ENCODE measurements around the gene DDR2. TPM values are rescaled to one million over a fixed set of nuclear protein-coding genes. Genes with fewer than 3 reads are reported as not detected.
"Not testable (repeated sequence)": the region's sequence is repeated elsewhere in the genome, so short reads cannot be mapped to it uniquely, and the experiment has no call there.

DDR2 gene
- total and polyA plus RNA-seq, 12 donors: 15.1 to 349 (median 233) TPM

- TF ChIP-seq POLR2A (IDR thresholded peaks at IDR 0.05): no peak
- no peak for TF ChIP-seq CTCF (IDR thresholded peaks at IDR 0.05)
- WGBS, 4 donors: 47 to 69% (median 66%) methylated on average over 2 of the region's 2 CpGs
- no peaks in the 10 kb centered on the region for H3K9me3 ChIP-seq (replicated peaks in 1 of 3)
- H3K36me3 ChIP-seq (replicated peaks in 1 of 2): no peaks in the 10 kb centered on the region
- no peak overlapping the region for H3K4me3 ChIP-seq
- H3K4me1 ChIP-seq (replicated peaks in 1 of 2): peaks cover 0 to 3% of the 10 kb centered on the region in 2 donors
- H3K27ac ChIP-seq: no peak overlapping the region
- no peak for DNase-seq
- H3K27me3 ChIP-seq: no peaks in the 10 kb centered on the region
- intact Hi-C loops (cut with DNase I): no loop called here
These were observed 109.3 kb downstream of the DDR2 start for GRCh38 chr1:162741574-162741973.

GRCh38 chr1:162746264-162746942 lies 114.1 kb downstream of the DDR2 start:
- DNase-seq; H3K27me3 ChIP-seq; intact Hi-C loops (cut with DNase I); H3K9me3 ChIP-seq (replicated peaks in 1 of 3); H3K27ac ChIP-seq; H3K4me3 ChIP-seq; H3K4me1 ChIP-seq (replicated peaks in 1 of 2); H3K36me3 ChIP-seq (replicated peaks in 1 of 2): not testable (repeated sequence)
- WGBS, 4 donors: 95 to 97% (median 96%) methylated on average over 10 to 14 of the region's 14 CpGs

- Histone ChIP-seq H3K36me3 (replicated peaks in 1 of 2) (peaks cover 0 to 28% of the 10 kb centered on the region in 2 donors), H3K27ac (no peak overlapping the region), H3K4me3 (no peak overlapping the region), H3K4me1 (replicated peaks in 1 of 2) (peaks cover 7 to 11% of the 10 kb centered on the region in 2 donors), H3K27me3 (no peaks in the 10 kb centered on the region), H3K9me3 (replicated peaks in 1 of 3) (no peaks in the 10 kb centered on the region)
- WGBS, 4 donors: 96 to 100% (median 100%) methylated on average over 1 of the region's 1 CpG
- intact Hi-C loops (cut with DNase I): no loop called here
- no peak for DNase-seq
- TF ChIP-seq CTCF (IDR thresholded peaks at IDR 0.05) (no peak), POLR2A (IDR thresholded peaks at IDR 0.05) (no peak)
These were observed 120.9 kb downstream of the DDR2 start for GRCh38 chr1:162753001-162753658.

GRCh38 chr1:162753998-162754585 lies 121.8 kb downstream of the DDR2 start:
- H3K36me3 ChIP-seq (replicated peaks in 1 of 2): peaks cover 0 to 28% of the 10 kb centered on the region in 2 donors
- H3K4me1 ChIP-seq (replicated peaks in 1 of 2): peaks cover 7 to 11% of the 10 kb centered on the region in 2 donors
- WGBS, 4 donors: 82 to 90% (median 88%) methylated on average over 1 of the region's 1 CpG
- H3K4me3 ChIP-seq: no peak overlapping the region
- intact Hi-C loops (cut with DNase I): no loop called here
- no peak for DNase-seq
- no peak overlapping the region for H3K27ac ChIP-seq
- H3K9me3 ChIP-seq (replicated peaks in 1 of 3): no peaks in the 10 kb centered on the region
- H3K27me3 ChIP-seq: no peaks in the 10 kb centered on the region
- TF ChIP-seq POLR2A (IDR thresholded peaks at IDR 0.05) (no peak), CTCF (IDR thresholded peaks at IDR 0.05) (no peak)
